Endothelial cell of umbilical vein (primary cell): Measurements from ENCODE around the gene MCM8. TPM values are rescaled to one million over a fixed set of nuclear protein-coding genes. Genes with fewer than 3 reads are reported as not detected.
"Not testable (repeated sequence)": the region's sequence is repeated elsewhere in the genome, so short reads cannot be mapped to it uniquely, and the experiment has no call there.

Experiments used
- BruUV-seq: library from RNA; stranded (reverse); fragments of 400-500 nt; replicated peaks from 2 replicates; lab custom pipeline; 2021; lab: Mats Ljungman, UMichigan
- CTCF ChIA-PET: fragments of 300-600, 350-600 bp; sonication (Branson Sonifier 250); formaldehyde crosslinking; loops from one replicate; lab custom pipeline; 2021; ENCODE audit warnings: antibody characterized with exemption, inconsistent platforms; lab: Charles Lee
- POLR2A ChIA-PET: fragments of 300-600, 350-600 bp; sonication (Branson Sonifier 250); formaldehyde crosslinking; loops from one replicate; lab custom pipeline; 2021; ENCODE audit warnings: antibody characterized with exemption, inconsistent platforms; lab: Charles Lee
- DNase-seq: peaks from one replicate; pipeline ENCODE4 v3.0.0-alpha.2; 2011; ENCODE audit warnings: low read depth, low spot score
- FAIRE-seq: peaks from 2 replicates; lab custom pipeline; 2011; peaks lifted over from hg19 to GRCh38; lab: Jason Lieb, UNC
- H2AFZ ChIP-seq: 2 replicates; pipeline ENCODE4 v1.6.0; 2012; ENCODE audit warnings: low read depth, low read length, control low read depth, inconsistent platforms
- H3K27ac ChIP-seq: 2 replicates; pipeline ENCODE4 v1.5.1; 2011; ENCODE audit warnings: low read depth, mild to moderate bottlenecking, control low read depth, low read length, moderate library complexity; ENCODE audit not compliant: insufficient read depth
- H3K27me3 ChIP-seq, 2 experiments: 2 replicates each; pipeline versions ENCODE4 v1.6.0 to v1.6.1; 2011; ENCODE audit warnings: low read length in 2 of 2, mixed read lengths in 1 of 2; ENCODE audit not compliant: control insufficient read depth in 2 of 2, insufficient read depth in 2 of 2
- H3K36me3 ChIP-seq, 2 experiments: 2 replicates in 1 of 2; 3 replicates in 1 of 2; pipeline ENCODE4 v1.5.1; 2011; ENCODE audit warnings: low read length in 2 of 2, mild to moderate bottlenecking in 1 of 2, moderate library complexity in 1 of 2; ENCODE audit not compliant: control insufficient read depth in 2 of 2, insufficient read depth in 2 of 2; ENCODE audit errors: extremely low read depth in 1 of 2
- H3K4me1 ChIP-seq: 3 replicates; pipeline ENCODE4 v1.5.1; 2011; ENCODE audit warnings: mild to moderate bottlenecking, low read length; ENCODE audit not compliant: control insufficient read depth, insufficient read depth; ENCODE audit errors: extremely low read depth
- H3K4me2 ChIP-seq: 2 replicates; pipeline ENCODE4 v1.6.1; 2011; ENCODE audit warnings: low read length, control low read depth, mixed read lengths; ENCODE audit not compliant: insufficient read depth
- H3K4me3 ChIP-seq, 3 experiments: fragments of 200-600 bp in 1 of 3; sonication (generic), shearing (Covaris generic) in 1 of 3; replicated peaks in 1 of 3; 2 replicates each; pipeline ENCODE4 v1.5.1; 2011 to 2016; ENCODE audit warnings: control low read depth in 3 of 3, low read length in 3 of 3, mild to moderate bottlenecking in 2 of 3, inconsistent platforms in 1 of 3, low read depth in 1 of 3, moderate library complexity in 1 of 3; ENCODE audit not compliant: insufficient read depth in 1 of 3
- H3K79me2 ChIP-seq: 2 replicates; pipeline ENCODE4 v1.6.0; 2012; ENCODE audit warnings: low read length, inconsistent platforms; ENCODE audit not compliant: control insufficient read depth, insufficient read depth
- H3K9ac ChIP-seq: replicated peaks from 2 replicates; pipeline ENCODE3; 2011; ENCODE audit warnings: low read length, control low read depth; ENCODE audit not compliant: insufficient read depth; ENCODE audit errors: extremely low read depth
- H3K9me1 ChIP-seq: replicated peaks from 3 replicates; pipeline ENCODE4 v1.6.0; 2011; ENCODE audit warnings: mild to moderate bottlenecking, low read length; ENCODE audit not compliant: control insufficient read depth, insufficient read depth; ENCODE audit errors: extremely low read depth
- H3K9me3 ChIP-seq: replicated peaks from 2 replicates; pipeline ENCODE4 v1.5.1; 2012; ENCODE audit warnings: low read length, inconsistent platforms; ENCODE audit not compliant: control insufficient read depth, insufficient read depth
- H4K20me1 ChIP-seq: replicated peaks from 2 replicates; pipeline ENCODE3; 2011; ENCODE audit warnings: mild to moderate bottlenecking, low read length; ENCODE audit not compliant: control insufficient read depth, insufficient read depth; ENCODE audit errors: extremely low read depth
- EZH2 ChIP-seq: IDR thresholded peaks from 2 replicates; pipeline ENCODE4 v1.6.1; 2012; ENCODE audit warnings: borderline replicate concordance, low read depth, mild to moderate bottlenecking, moderate library complexity, low read length, inconsistent platforms; ENCODE audit not compliant: severe bottlenecking
- FOS ChIP-seq: IDR thresholded peaks from 2 replicates; pipeline ENCODE4 v1.6.1; 2011; ENCODE audit warnings: mild to moderate bottlenecking, low read length, moderate library complexity, borderline replicate concordance; ENCODE audit not compliant: insufficient read depth
- GATA2 ChIP-seq: IDR thresholded peaks from 2 replicates; pipeline ENCODE4 v1.7.0; 2011; ENCODE audit warnings: low read depth, mild to moderate bottlenecking, moderate library complexity, mixed read lengths, low read length; ENCODE audit not compliant: insufficient read length, insufficient read depth
- JUN ChIP-seq: IDR thresholded peaks from 2 replicates; pipeline ENCODE4 v1.6.1; 2011; ENCODE audit warnings: borderline replicate concordance, low read depth; ENCODE audit not compliant: insufficient read length, insufficient read depth
- MAX ChIP-seq: IDR thresholded peaks from 2 replicates; pipeline ENCODE4 v1.6.1; 2011; ENCODE audit not compliant: insufficient read depth, insufficient read length
- MYC ChIP-seq: IDR thresholded peaks from one replicate; pipeline ENCODE4 v1.6.1; 2011; ENCODE audit warnings: mild to moderate bottlenecking, low read depth, low read length
- POLR2A ChIP-seq: IDR thresholded peaks from 2 replicates; pipeline ENCODE4 v1.6.1; 2012; ENCODE audit warnings: low read depth, mild to moderate bottlenecking, control low read depth, low read length
- POLR2AphosphoS5 ChIP-seq: IDR thresholded peaks from 2 replicates; pipeline ENCODE4 v1.6.1; 2012; ENCODE audit warnings: low read depth, mild to moderate bottlenecking, control low read depth, low read length, moderate library complexity; ENCODE audit not compliant: insufficient read depth
- dilution Hi-C: fragments of 300-500 bp; cut with MboI; formaldehyde crosslinking; loops from one replicate; pipeline ENCODE4 v1.15.0; 2019; ENCODE audit warnings: low sequenced_read_pairs; ENCODE audit not compliant: extremely low pct_ligation_motif_present
- intact Hi-C: fragments of 100-400 bp; cut with micrococcal nuclease; formaldehyde crosslinking; loops from one replicate; pipeline ENCODE4 v1.10.0; 2022
- polyA plus RNA-seq, 4 experiments: library from polyadenylated mRNA; depleted of rRNA in 3 of 4; stranded (reverse) in 3 of 4; unstranded in 1 of 4; fragments of >200 nt; gene quantifications; 2 replicates each; pipeline versions ENCODE4 v1.2.1 to v1.2.3, GENCODE V29; 2011 to 2012; ENCODE audit warnings: missing spikeins in 1 of 4
- total RNA-seq: library from RNA; stranded (reverse); gene quantifications from 2 replicates; pipeline ENCODE4 v1.2.3, GENCODE V29; 2021
- TF ChIP-seq, protein P1 (sequence below), 2 donors: IDR thresholded peaks; 1 replicate in 1 of 2; 2 replicates in 1 of 2; pipeline ENCODE4 v1.5.1; 2011; ENCODE audit warnings: low read length in 2 of 2, mild to moderate bottlenecking in 2 of 2, moderate library complexity in 2 of 2, control low read depth in 1 of 2, inconsistent platforms in 1 of 2, low read depth in 1 of 2; ENCODE audit not compliant: insufficient read depth in 1 of 2; ENCODE audit errors: extremely low read depth in 1 of 2

The MCM8 gene
- total and polyA plus RNA-seq, 2 donors (not counting 3 experiments of a cell fraction or from before 2014, with no cell fraction given): 2.9 to 14.4 TPM

- DNase-seq: no peak
- intact Hi-C loops (no loop called here), dilution Hi-C loops (no loop called here)
- BruUV-seq: no TSS peak
- CTCF ChIA-PET: no interaction called here
- peaks cover 0 to 2% of the 10 kb centered on the region in 2 experiments for H3K36me3 ChIP-seq
- POLR2A ChIA-PET: no interaction called here
- peaks cover 3% of the 10 kb centered on the region for H4K20me1 ChIP-seq
- no peak overlapping the region for H3K9ac ChIP-seq
- no peak for FAIRE-seq
- H3K4me2 ChIP-seq: no peak overlapping the region
- no peaks in the 10 kb centered on the region for H3K9me1 ChIP-seq
- no peak overlapping the region for H3K27ac ChIP-seq
- no peaks in the 10 kb centered on the region for H3K27me3 ChIP-seq
- H3K4me3 ChIP-seq: no peak overlapping the region
- H3K4me1 ChIP-seq: peaks cover 15% of the 10 kb centered on the region
- peaks cover 6% of the 10 kb centered on the region for H3K79me2 ChIP-seq
- H2AFZ ChIP-seq: no peak overlapping the region
- TF ChIP-seq FOS: no peak
- no peak for TF ChIP-seq POLR2AphosphoS5
- no peak for TF ChIP-seq MYC
- TF ChIP-seq POLR2A: no peak
- TF ChIP-seq, protein P1, sequence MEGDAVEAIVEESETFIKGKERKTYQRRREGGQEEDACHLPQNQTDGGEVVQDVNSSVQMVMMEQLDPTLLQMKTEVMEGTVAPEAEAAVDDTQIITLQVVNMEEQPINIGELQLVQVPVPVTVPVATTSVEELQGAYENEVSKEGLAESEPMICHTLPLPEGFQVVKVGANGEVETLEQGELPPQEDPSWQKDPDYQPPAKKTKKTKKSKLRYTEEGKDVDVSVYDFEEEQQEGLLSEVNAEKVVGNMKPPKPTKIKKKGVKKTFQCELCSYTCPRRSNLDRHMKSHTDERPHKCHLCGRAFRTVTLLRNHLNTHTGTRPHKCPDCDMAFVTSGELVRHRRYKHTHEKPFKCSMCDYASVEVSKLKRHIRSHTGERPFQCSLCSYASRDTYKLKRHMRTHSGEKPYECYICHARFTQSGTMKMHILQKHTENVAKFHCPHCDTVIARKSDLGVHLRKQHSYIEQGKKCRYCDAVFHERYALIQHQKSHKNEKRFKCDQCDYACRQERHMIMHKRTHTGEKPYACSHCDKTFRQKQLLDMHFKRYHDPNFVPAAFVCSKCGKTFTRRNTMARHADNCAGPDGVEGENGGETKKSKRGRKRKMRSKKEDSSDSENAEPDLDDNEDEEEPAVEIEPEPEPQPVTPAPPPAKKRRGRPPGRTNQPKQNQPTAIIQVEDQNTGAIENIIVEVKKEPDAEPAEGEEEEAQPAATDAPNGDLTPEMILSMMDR (IDR thresholded peaks at IDR 0.05; ENCODE audit: extremely low read depth in 1 of 2, insufficient read depth in 1 of 2, low read depth in 1 of 2, low read length in 2 of 2): no peak
- no peak for TF ChIP-seq MAX
- no peak for TF ChIP-seq EZH2
- no peak for TF ChIP-seq JUN
- no peak for TF ChIP-seq GATA2
- H3K9me3 ChIP-seq: no peaks in the 10 kb centered on the region
These were observed 80.1 kb downstream of the MCM8 start for GRCh38 chr20:6030453-6031080.

- intact Hi-C loops, H3K27me3 ChIP-seq, H4K20me1 ChIP-seq, H3K9ac ChIP-seq, BruUV-seq, DNase-seq, H3K4me2 ChIP-seq, dilution Hi-C loops, H3K9me3 ChIP-seq, H3K27ac ChIP-seq, H3K4me3 ChIP-seq, H3K9me1 ChIP-seq, H2AFZ ChIP-seq, POLR2A ChIA-PET, FAIRE-seq, H3K79me2 ChIP-seq, H3K36me3 ChIP-seq: not testable (repeated sequence)
- H3K4me1 ChIP-seq: peaks cover 15% of the 10 kb centered on the region
- CTCF ChIA-PET: interaction anchor here (0.7 to 1.6 kb wide), 2 partner anchors 43 to 503 kb away, joined by 3 to 4 read pairs; no protein-coding TSS in a partner anchor
These were observed 82.5 kb downstream of the MCM8 start for GRCh38 chr20:6032907-6033306.
